Activated CD4-positive, alpha-beta T cell treated with anti-CD3 and anti-CD28 coated beads, Interleukin-2, amount 50 U/mL, for 16 hours (primary cell): Measurements from ENCODE around the gene RPGRIP1L.

Source experiments
- DNase-seq: peaks from one replicate; pipeline ENCODE4 v3.0.0-alpha.2; 2020

The RPGRIP1L gene

GRCh38 chr16:53703590-53704444 is at the start of gene RPGRIP1L, which contains the start of gene FTO:
Gene RPGRIP1L, minus strand, starts transcription at chr16:53703859. Its CDS starts 3,136 bp downstream, at chr16:53700723.
Gene FTO, plus strand, starts transcription at chr16:53704156.
- DNase-seq = peak; percentile 99

DNA sequence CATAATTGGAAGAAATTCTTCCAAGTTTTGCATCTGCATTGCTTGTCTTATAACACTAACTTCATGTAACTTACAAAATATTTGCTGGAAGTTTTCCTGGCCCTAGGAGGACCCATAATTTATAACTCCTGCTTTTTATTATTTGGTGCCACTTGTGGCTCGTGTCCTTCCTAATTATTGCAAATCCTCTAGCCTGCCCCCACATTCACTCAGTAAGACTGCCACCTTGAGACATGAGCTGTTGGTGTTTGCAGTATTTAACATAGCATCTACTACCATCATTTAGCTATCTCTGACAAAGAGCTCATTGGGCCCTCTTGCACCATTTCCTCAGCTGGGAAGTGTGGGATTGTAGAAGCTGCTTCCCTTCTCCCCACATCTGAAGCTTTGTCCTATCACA is 49.8 kb upstream of the RPGRIP1L start:
- no peak for DNase-seq

DNA sequence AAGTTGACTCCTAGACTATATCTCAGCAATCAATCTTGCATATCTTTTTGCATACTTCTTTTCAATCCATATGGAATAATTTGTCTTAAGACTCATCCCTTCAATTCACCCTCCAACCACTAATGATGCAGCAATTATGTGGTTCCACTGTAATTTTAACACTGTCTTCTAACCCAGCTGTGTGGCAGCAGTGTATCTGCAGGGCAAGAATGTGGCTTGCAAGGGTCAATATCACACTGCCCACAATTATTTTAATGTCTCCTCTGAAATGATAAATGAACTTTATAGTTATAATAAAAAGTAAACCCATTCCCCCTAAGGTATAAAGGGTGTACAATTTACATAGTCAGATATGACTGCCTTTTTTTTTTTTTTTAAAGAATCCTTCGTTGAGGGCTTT is 48.9 kb upstream of the RPGRIP1L start:
- no peak for DNase-seq

DNA sequence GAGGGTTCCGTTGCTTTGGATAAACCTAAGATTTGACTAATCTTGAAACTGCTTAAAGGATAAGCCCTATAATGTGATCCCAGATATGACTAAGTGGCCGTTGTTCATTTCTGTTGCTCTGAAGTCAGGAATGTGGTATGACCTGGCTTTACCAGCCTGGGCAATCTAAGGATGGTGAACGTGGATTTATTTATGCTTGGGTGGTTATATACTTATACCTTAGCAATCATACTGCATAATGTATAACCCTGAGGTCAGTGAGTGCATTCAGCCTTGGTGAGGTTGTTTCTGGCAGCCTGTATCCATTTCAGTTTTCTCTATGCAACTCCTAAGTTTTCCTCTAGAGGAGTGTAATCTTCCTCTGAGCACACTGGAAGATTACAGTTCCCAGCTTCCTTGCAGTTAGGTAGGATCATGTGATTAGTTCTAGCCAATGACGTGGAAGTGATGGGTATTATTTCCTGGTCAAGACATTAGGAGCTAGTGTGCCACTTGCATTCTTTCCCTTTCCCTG is 42.2 kb upstream of the RPGRIP1L start:
- DNase-seq = peak; percentile 63

- no peak for DNase-seq
Observed at GRCh38 chr16:53745086-53745485, 41.4 kb upstream of the RPGRIP1L start.

- DNase-seq = peak; percentile 68
Observed at GRCh38 chr16:53744449-53744848, 40.8 kb upstream of the RPGRIP1L start.

DNA sequence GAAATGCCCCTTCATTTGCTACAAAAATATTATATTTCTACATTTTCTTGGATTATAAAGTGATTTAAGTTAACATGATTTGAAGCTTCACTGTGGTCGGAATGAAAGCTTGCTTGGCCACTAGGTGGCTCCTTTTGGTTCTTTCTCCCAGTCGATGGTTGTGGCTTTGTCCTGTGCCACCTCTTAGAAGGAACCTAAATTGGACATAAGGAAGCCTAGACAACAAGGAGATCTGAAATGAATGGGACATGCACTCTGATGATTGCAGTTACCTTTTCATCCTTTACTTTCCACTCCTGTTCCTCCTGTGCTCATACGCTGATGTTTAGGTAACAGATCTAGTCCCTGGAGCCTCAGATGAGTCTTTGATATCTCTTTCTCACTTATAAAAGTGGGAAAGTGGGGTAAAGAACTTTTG is 39.5 kb upstream of the RPGRIP1L start:
- DNase-seq = peak; percentile 29

DNA sequence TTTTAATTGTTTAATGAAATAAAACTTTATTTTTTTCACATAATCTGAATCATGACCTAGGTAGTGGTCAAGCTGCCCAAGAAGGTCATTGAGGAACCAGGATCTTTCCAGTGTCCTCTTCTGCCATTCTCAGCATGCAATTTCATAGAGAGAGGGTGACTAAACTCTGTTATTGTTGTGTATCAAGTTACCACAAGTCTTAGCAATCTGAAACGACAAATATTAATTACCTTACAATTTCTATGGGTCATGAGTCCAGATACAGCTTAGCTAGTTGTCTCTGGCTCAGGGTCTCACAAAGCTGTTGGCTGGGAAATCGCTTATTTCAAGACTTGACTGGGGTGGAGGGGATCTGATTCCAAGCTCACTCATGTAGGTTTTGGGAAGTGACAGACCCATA is 37.9 kb upstream of the RPGRIP1L start:
- DNase-seq = no peak

- no peak for DNase-seq
Observed at GRCh38 chr16:53740933-53741531, 37.4 kb upstream of the RPGRIP1L start.

GRCh38 chr16:53740476-53740875 is 36.8 kb upstream of the RPGRIP1L start:
- DNase-seq = no peak

DNA sequence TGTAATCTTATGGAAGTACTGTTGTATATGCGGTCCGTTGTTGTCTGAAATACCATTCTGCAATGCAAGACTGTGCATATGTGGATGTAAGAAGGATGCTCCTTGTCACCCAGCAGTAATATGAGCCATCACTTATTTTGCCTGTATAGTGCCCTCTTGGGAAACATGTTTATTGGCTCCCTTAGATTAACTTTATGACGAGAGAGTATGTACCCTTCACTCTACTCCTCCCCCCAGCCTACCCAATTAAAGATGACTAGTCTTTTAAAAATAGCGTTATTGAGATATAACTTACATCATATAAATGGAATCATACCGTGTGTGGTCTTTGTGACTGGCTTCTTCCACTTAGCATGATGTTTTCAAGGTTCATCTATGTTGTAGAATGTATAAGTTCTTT is 33.9 kb upstream of the RPGRIP1L start:
- DNase-seq = no peak

- DNase-seq = no peak
Observed at GRCh38 chr16:53736297-53736696, 32.6 kb upstream of the RPGRIP1L start.

- DNase-seq = no peak
Observed at GRCh38 chr16:53734908-53735307, 31.2 kb upstream of the RPGRIP1L start.

GRCh38 chr16:53732296-53732929 is 28.8 kb upstream of the RPGRIP1L start:
- DNase-seq = no peak

GRCh38 chr16:53730693-53731092 is 27.0 kb upstream of the RPGRIP1L start:
- no peak for DNase-seq

DNA sequence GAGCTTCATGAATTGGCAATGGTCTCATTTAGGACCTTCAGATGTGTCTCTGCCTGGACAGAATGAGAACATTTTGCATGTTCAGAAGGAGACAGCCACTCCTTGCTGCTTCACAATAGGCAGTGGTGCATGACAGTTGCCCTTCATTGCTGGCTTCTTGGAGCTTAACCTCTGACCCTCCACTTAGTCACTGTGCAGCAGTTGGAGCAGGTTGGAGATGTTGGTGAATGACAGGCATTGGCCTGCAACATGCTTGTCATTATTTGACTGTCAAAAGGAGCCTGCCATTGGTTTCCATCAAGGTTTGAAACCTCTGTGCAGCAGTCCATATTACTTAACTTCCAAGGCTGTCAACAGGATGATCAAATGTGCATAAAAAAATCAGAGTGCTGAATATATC is 23.0 kb upstream of the RPGRIP1L start:
- DNase-seq = no peak

DNA sequence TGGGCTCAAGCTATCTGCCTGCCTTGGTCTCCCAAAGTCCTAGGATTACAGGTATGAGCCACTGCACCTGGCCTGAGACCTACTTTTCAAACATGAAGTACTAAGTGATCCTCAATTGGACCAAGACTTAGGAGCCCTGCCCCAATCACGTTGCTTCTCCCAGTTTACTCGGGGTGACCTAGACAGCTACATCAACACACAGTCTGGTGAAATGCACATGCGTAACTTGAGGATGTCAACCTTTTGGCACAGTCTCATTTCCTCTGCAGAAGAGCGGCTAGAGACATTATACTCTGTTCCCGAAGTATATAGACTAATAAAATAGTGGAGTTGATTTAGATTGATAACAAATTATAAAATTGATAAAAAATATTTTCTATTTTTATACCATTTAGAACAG is 17.4 kb upstream of the RPGRIP1L start:
- no peak for DNase-seq

DNA sequence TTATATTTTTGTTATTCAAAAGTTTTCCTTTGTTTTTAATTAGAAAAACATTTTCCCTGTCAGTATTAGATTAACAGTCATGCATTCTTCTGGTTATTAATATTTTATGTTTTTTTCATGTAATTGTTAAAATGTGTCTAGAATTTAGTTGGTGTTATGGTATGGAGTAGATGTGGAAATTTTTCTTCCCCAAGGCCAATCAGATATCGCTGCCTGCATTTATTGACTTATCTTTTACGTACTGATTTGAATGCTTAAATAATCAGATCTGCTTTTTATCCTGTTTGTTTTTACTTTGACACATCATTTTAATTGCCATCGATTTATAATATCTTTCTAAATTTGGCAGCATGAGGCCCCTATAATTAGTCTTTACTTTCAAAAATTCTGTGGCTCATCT is 13.9 kb upstream of the RPGRIP1L start:
- DNase-seq = no peak

DNA sequence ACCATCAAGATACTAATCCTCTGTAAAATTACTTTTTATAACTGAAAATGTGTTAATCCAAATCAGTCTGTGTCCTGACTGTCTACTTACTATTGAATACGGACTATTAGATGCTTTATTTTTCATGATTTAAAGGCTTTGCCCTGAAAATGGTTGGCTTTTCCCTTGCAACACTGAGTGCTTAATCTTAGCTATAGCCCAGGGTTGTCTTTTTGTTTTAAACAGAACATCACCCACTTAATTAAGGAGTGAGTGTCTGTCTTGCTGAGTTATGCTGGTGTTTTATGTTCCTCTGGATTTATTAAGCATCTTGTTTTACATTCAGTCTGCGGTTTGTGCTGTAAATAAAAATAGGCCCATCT is 11.3 kb upstream of the RPGRIP1L start:
- DNase-seq = no peak

GRCh38 chr16:53714205-53715022 is 10.8 kb upstream of the RPGRIP1L start:
- DNase-seq = no peak

GRCh38 chr16:53713403-53714204 is 9.9 kb upstream of the RPGRIP1L start:
- no peak for DNase-seq

- DNase-seq = no peak
Observed at GRCh38 chr16:53712065-53712464, 8.4 kb upstream of the RPGRIP1L start.
